HT-29 (cell line): Measurements from ENCODE around the gene SIVA1. TPM values are rescaled to one million over a fixed set of nuclear protein-coding genes. Genes with fewer than 3 reads are reported as not detected.
A peak's percentile ranks its signal among the peaks of the same experiment; 100 is the strongest.

Experiments
- DNase-seq: peaks from one replicate; pipeline ENCODE4 v3.0.0-alpha.2; 2015; ENCODE audit warnings: low spot score
- total RNA-seq: library from RNA; depleted of rRNA; stranded (reverse); fragments of >200 nt; shearing (Covaris generic); gene quantifications from 2 replicates; pipeline ENCODE4 v1.2.3, GENCODE V29; 2014

The SIVA1 gene
- total RNA-seq, 1 experiment from 2014 or later = 243 TPM

DNA sequence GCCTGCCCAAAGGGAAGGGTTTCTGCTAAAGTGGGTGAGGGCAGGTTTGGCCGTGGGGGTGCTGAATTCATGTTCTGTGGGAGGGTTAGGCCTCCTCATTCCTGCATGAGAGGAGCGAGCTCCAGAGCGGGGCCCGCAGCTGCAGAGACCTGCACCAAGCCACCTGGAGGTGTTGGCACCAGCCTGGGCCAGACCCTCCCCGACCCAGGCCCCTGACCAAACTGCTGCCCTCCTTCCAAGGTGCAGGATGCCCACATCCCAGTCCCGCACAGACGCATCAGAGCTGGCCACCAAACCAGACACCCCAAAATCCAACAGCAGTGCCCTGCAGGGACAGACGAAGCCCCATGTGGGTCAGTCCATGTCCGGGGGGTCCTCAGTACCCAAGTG is 18.4 kb upstream of the SIVA1 start:
- no peak for DNase-seq

GRCh38 chr14:104734991-104735779 is 17.8 kb upstream of the SIVA1 start:
- no peak for DNase-seq

GRCh38 chr14:104735830-104736642 is 16.9 kb upstream of the SIVA1 start:
- no peak for DNase-seq

- no peak for DNase-seq
These were observed 14.4 kb upstream of the SIVA1 start for GRCh38 chr14:104738375-104739019.

DNA sequence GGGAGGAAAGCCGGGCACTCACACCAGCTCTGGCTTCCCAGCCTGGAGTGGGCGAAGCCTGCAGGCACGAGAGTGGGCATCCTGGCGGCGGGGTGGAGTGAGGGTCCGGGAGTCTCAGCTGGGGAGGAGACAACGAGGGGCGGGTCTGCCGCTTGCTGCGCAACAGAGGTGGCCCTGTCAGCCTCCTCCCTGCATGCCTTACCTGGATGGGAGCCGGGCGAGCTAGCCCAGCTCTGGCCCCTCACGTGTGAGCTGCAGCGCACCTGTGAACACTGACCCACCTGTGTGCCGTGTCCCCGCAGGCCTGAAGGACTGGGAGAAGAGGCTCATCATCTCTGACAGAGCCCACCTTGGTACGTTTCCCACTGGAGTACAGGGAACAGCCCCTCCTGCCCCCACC is 13.9 kb upstream of the SIVA1 start:
- DNase-seq = no peak

DNA sequence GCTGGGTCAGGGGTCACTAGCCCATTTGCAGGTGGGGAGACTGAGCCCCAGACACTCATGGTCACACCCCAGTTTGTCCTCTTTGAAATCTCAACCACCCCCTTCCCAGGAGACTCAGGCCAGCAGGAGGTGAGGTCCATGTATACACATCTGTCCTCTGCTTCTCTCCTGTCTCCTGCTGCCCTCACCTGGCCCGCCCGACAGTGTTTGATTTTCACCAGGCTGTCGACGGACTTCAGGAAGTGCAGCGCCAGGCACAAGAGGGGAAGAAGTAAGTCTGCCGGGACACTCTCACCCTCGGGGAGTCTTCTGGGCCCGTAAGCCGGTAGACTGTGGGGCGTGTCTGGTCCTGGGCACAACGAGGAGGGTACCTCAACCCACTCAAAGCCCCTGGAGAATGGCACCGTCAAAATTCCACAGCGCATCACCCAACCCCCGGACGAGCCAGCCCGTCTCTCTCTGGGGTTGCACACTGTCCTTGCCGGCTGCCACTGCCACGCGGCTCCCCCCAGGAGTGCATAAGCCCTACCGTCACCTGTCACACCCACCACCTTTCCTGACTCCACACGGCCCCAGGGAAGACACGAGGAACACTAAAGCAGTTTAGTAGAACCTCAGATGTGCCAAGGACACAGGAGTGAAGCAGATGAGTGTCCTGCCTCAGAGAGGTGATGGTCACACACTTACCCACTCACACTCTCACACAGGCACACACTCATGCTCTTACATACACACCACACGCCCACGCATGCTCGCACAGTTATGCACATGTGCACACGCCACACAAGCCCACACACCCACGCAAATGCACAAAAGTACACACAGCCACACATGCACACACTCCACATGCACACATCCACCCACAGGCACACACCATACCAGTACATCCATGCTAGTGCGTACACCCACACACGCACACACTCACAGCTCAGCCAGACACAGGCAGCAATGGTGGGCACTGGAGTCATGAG is 13.1 kb upstream of the SIVA1 start:
- DNase-seq = no peak

GRCh38 chr14:104741108-104741802 is 11.7 kb upstream of the SIVA1 start:
- no peak for DNase-seq

DNA sequence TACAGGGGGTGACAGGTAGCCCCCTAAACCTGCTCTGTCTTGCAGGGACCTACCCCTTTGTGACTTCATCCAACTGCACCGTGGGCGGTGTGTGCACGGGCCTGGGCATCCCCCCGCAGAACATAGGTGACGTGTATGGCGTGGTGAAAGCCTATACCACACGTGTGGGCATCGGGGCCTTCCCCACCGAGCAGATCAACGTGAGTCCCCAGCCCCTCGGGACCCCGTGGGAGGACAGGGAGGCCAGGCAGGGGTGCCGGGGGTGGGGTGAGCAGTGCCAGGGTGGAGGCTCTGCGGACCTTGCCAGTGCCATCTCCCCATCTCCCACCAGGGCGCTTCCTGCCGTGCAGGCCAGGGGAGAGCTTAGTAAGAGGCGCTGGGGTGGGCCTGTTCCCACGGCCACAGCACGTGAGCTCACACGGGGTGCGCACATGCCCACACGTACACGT is 11.1 kb upstream of the SIVA1 start:
- DNase-seq = no peak

GRCh38 chr14:104742586-104743455 is 10.1 kb upstream of the SIVA1 start:
- no peak for DNase-seq

GRCh38 chr14:104743461-104744380 is 9.2 kb upstream of the SIVA1 start:
- DNase-seq = no peak

GRCh38 chr14:104744484-104744883 is 8.5 kb upstream of the SIVA1 start:
- no peak for DNase-seq

DNA sequence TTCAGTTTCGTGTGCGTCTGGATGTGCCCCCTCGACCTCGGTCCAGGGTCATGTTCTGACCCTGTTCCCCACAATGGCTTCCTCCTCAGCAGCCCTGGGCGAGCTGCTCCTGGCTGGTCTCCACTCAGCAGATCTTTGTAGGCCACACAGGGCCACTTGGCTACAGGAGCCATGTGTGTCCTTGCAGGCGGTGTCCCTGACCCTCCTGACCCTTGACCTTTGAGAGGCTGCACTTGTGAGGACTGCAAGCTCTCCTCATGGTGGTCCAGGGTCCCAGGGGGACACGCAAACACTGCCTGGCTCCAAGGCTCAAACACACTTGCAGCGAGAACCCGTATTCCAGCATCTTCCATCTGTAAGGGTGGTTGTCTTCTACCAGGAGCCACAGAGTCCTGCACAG is 7.5 kb upstream of the SIVA1 start:
- DNase-seq = no peak

GRCh38 chr14:104746071-104746545 is 6.8 kb upstream of the SIVA1 start:
- no peak for DNase-seq

- DNase-seq = no peak
These were observed 5.9 kb upstream of the SIVA1 start for GRCh38 chr14:104746934-104747481.

- no peak for DNase-seq
These were observed 5.1 kb upstream of the SIVA1 start for GRCh38 chr14:104747876-104748275.

DNA sequence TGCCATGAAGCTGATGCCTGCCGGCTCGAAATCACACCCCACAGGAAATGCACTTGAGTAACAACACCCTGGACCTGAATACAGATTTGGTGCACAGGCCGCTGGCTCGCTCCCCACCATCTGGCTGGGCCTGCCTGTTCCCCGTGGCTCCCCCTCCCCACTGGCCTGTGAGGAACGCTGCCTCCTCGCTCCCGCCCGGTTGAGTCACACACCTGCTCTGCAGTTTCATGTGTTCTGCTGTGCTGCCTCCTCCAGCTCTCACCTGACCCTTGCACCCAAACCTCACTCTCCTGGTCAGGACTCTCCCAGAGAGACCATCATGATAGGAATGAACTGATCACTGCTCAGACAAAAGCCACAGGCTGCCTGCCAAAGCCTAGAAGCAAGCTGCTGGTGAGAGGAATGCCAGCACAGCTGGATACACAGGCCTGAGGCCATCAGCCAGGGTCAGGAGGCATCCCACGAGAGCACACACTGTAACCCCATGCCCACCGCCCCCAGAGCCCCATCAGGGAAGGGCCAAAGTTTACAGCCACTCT is 3.8 kb upstream of the SIVA1 start:
- peak; percentile 33 for DNase-seq

DNA sequence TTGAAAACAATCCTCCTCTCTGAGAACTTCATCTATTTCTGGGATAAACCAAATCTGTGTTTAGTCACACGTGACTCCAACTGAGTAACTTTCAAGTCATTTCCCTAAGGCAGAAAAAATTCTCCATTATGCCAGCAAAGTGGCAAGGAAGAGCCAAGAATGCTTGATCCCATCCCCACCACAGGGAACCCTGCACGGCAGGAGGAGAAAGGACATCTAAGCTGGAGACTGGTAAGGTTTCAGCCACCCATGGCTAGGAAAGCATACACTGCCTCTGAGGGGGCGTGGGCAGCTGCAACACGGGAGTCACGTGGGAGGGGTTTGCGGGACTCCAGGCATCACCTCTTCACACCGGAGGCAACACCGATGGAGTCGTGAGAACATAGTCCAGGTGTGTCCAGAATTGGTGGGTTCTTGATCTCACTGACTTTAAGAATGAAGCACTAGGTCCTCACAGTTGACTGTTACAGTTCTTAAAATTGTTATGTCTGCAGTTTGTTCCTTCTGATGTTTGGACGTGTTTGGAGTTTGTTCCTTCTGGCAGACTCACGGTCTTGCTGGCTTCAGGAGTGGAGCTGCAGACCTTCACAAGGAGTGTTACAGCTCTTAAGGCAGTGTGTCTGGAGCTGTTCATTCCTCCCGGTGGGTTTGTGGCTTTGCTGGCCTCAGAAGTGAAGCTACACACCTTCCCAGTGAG is 2.7 kb upstream of the SIVA1 start:
- no peak for DNase-seq
